ENCODE measurements around the gene LIF. TPM values are rescaled to one million over a fixed set of nuclear protein-coding genes. Genes with fewer than 3 reads are reported as not detected.

Gene LIF
- total and polyA plus RNA-seq, 2 donors from 2014 or later = 0.67 to 10.7 TPM

DNA sequence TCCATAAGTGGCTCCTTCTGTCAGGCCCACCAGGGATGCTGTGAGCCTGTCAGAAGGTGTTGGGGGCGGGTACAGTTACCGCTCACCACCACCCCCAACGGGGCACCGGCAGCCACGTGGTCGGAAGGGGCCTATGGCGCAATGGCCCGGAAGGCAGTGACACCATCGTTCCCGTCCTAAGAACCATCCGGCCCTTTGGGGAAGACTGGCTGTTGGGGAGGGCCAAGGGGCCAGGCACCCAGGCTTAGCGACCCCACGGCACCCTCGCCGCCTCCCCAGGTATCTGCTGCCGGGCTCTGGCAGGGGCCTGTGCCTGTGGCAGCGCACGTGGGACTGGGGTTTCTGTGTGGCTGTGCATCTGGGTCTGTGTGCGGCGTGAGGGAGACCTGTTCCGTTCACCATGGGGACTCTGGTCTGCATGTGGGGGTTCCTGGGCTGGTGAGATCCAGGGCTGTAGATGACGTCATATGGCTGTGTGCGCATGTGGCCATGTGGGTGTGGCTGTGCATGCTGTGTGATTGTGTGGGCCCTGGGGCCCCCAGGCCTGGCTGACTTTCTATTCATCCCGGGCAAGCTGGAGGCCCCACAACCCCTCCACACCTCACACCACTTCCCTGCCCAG lies 19.4 kb upstream of the LIF start:
- Histone ChIP-seq H3K9ac (ENCODE audit: low read length in 3 of 3) (no peak overlapping the region), H3K4me1 (ENCODE audit: control insufficient read depth in 2 of 3, insufficient read depth in 2 of 3, low read depth in 1 of 3, low read length in 3 of 3) (peaks cover 0 to 4% (median 0%) of the 10 kb centered on the region in 3 donors), H3K4me3 (ENCODE audit: low read length in 3 of 3) (peak overlapping the region in 1 of 3 donors; percentile 13), H3K27me3 (ENCODE audit: control insufficient read depth, insufficient read depth, low read length) (no peaks in the 10 kb centered on the region), H3K9me3 (ENCODE audit: control insufficient read depth in 2 of 3, insufficient read depth in 1 of 3, low read length in 3 of 3) (no peaks in the 10 kb centered on the region), H3K27ac (ENCODE audit: low read depth in 2 of 2, low read length in 2 of 2) (peak overlapping the region in 1 of 2 donors; percentile 70), H3K36me3 (ENCODE audit: control insufficient read depth in 2 of 3, insufficient read depth in 3 of 3, low read length in 3 of 3) (no peaks in the 10 kb centered on the region)
- DNase-seq = peak in 1 of 5 donors; percentile 89
- intact Hi-C loops (cut with DNase I) = loop anchor here (5.0 kb wide), 1 partner anchor 121 kb away; the partner anchor contains the start of gene RNF215
- no peak for FAIRE-seq
- TF ChIP-seq, protein P1, sequence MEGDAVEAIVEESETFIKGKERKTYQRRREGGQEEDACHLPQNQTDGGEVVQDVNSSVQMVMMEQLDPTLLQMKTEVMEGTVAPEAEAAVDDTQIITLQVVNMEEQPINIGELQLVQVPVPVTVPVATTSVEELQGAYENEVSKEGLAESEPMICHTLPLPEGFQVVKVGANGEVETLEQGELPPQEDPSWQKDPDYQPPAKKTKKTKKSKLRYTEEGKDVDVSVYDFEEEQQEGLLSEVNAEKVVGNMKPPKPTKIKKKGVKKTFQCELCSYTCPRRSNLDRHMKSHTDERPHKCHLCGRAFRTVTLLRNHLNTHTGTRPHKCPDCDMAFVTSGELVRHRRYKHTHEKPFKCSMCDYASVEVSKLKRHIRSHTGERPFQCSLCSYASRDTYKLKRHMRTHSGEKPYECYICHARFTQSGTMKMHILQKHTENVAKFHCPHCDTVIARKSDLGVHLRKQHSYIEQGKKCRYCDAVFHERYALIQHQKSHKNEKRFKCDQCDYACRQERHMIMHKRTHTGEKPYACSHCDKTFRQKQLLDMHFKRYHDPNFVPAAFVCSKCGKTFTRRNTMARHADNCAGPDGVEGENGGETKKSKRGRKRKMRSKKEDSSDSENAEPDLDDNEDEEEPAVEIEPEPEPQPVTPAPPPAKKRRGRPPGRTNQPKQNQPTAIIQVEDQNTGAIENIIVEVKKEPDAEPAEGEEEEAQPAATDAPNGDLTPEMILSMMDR (IDR thresholded peaks at IDR 0.05; ENCODE audit: borderline replicate concordance, extremely low read depth, insufficient read depth) = no peak

DNA sequence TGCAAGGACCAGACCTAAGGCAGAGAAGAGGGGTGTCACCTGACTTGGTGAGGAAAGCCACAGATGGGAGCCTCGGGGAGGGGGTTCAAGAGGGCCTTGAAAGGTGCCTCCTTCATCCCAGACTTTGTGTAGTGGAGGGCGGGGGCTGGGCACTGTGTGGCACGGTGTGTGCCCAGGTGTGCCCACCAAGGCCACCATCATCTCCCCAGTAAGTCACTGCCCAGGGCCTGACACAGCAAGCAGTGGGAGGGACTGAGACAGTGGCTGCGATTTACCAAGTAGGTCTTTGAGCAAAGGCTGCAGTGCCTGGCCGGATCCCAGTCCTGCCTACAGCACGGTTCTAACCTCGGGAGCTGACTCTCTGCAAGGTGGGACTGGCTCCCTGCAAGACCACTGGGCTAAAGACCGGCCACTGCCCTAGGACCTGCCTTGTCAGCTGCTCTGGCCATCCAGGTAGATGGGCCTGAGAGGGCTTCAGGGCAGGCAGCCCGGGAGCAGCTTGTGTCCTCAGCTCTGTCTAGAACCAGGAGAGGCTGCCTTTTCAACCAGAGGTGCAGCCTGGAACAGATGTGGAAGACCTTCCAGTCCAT lies 18.7 kb upstream of the LIF start:
- intact Hi-C loops (cut with DNase I) = loop anchor here (5.0 kb wide), 1 partner anchor 122 kb away; the partner anchor contains the start of gene RNF215
- peak overlapping the region in 1 of 2 donors; percentile 70 for H3K27ac ChIP-seq (ENCODE audit: low read depth in 2 of 2, low read length in 2 of 2)
- no peaks in the 10 kb centered on the region for H3K9me3 ChIP-seq (ENCODE audit: control insufficient read depth in 2 of 3, insufficient read depth in 1 of 3, low read length in 3 of 3)
- peak in 1 of 5 donors; percentile 66 for DNase-seq
- H3K27me3 ChIP-seq (ENCODE audit: control insufficient read depth, insufficient read depth, low read length) = no peaks in the 10 kb centered on the region
- no peak overlapping the region for H3K4me3 ChIP-seq (ENCODE audit: low read length in 3 of 3)
- H3K9ac ChIP-seq (ENCODE audit: low read length in 3 of 3) = no peak overlapping the region
- H3K4me1 ChIP-seq (ENCODE audit: control insufficient read depth in 2 of 3, insufficient read depth in 2 of 3, low read depth in 1 of 3, low read length in 3 of 3) = peaks cover 0 to 4% (median 0%) of the 10 kb centered on the region in 3 donors
- TF ChIP-seq, protein P1 (IDR thresholded peaks at IDR 0.05; ENCODE audit: borderline replicate concordance, extremely low read depth, insufficient read depth) = no peak
- FAIRE-seq = no peak
- H3K36me3 ChIP-seq (ENCODE audit: control insufficient read depth in 2 of 3, insufficient read depth in 3 of 3, low read length in 3 of 3) = no peaks in the 10 kb centered on the region

DNA sequence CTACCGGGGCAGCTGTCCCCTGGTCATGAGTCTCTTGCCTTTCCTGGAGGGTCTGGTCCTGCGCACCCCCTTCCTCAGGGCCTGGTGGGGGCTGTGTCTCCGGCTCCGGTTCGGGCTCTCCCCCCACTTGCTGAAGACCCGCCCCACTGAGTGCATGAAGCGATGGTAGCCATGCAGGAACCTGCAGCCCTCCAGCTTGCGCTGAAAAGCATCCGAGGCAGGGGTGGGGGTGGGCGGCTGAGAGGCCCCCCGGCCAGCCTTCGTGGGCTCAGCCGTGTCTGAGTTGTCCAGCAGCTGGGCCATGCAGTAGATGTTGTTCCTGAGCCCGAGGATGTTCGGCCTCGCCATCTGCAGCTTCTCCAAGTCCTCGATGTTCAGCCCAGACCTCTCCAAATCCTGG lies 17.3 kb upstream of the LIF start:
- H3K36me3 ChIP-seq (ENCODE audit: control insufficient read depth in 2 of 3, insufficient read depth in 3 of 3, low read length in 3 of 3) = no peaks in the 10 kb centered on the region
- FAIRE-seq (no peak), DNase-seq (no peak)
- peaks cover 0 to 4% (median 0%) of the 10 kb centered on the region in 3 donors for H3K4me1 ChIP-seq (ENCODE audit: control insufficient read depth in 2 of 3, insufficient read depth in 2 of 3, low read depth in 1 of 3, low read length in 3 of 3)
- intact Hi-C loops (cut with DNase I) = no loop called here
- H3K9me3 ChIP-seq (ENCODE audit: control insufficient read depth in 2 of 3, insufficient read depth in 1 of 3, low read length in 3 of 3) = no peaks in the 10 kb centered on the region
- H3K9ac ChIP-seq (ENCODE audit: low read length in 3 of 3) = no peak overlapping the region
- H3K4me3 ChIP-seq (ENCODE audit: low read length in 3 of 3) = no peak overlapping the region
- H3K27me3 ChIP-seq (ENCODE audit: control insufficient read depth, insufficient read depth, low read length) = no peaks in the 10 kb centered on the region
- TF ChIP-seq, protein P1 (IDR thresholded peaks at IDR 0.05; ENCODE audit: borderline replicate concordance, extremely low read depth, insufficient read depth) = no peak
- no peak overlapping the region for H3K27ac ChIP-seq (ENCODE audit: low read depth in 2 of 2, low read length in 2 of 2)
